Activated T-helper 1 cell treated with anti-CD3 and anti-CD28 coated beads, Interleukin-2, amount 50 U/mL, for 16 hours (primary cell): ENCODE results near the gene SNRPB2.

Source experiments
- DNase-seq, 2 donors: peaks; one replicate each; pipeline ENCODE4 v3.0.0-alpha.2; 2020; ENCODE audit warnings: low read depth in 1 of 2, low spot score in 1 of 2

SNRPB2 gene

GRCh38 chr20:16732506-16733152, 2.8 kb downstream of the SNRPB2 start:
- DNase-seq: no peak

GRCh38 chr20:16740365-16741072, 10.7 kb downstream of the SNRPB2 start:
- DNase-seq: no peak

DNA sequence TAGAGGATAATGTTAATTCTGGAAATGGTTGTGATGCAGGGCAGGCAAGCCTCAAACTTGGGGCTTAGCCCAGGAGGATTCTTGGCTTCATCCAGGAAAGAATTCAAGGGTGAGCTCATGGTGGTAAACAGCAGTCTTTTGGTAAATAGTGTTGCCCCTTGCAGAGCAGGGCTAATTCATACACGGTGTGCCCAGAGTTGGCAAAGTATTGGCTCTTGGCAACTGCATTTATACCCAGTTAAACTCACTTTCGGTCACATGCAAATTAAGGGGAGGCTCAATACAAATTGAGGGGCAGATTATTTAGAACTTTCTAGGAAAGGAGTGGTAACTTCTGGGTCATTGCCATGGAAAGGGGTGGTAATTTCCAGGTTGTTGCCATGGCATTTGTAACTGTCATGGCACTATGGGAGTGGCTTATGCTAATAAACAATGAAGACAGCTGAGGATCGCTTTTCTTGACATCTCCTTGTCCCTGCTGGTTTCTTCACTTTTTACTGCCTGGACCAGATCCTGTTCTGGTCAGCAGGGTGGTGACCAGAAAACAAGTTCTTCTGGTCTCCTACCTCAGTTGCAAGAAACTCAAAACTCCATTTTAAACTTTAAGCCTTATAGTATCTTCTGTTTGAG, 14.5 kb downstream of the SNRPB2 start:
- no peak for DNase-seq

DNA sequence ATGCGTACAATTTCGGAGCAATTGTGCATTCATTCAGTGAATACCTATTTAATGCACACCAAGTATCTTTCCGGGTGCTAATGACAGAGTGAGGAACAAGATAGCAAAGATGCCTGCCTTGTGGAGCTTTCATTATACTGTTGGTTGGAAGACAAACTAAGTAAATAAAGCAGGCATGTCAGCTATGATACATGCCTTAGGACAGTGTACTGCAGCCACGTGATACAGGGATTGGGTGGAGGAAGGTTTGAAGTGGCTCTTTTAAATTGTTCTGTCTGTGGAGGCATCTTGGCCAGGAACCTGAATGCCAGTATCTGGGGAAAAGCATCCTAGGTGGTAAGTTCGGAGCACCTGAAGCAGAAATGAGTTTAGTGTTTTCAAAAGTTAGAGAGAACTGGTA, 15.4 kb downstream of the SNRPB2 start:
- no peak for DNase-seq

DNA sequence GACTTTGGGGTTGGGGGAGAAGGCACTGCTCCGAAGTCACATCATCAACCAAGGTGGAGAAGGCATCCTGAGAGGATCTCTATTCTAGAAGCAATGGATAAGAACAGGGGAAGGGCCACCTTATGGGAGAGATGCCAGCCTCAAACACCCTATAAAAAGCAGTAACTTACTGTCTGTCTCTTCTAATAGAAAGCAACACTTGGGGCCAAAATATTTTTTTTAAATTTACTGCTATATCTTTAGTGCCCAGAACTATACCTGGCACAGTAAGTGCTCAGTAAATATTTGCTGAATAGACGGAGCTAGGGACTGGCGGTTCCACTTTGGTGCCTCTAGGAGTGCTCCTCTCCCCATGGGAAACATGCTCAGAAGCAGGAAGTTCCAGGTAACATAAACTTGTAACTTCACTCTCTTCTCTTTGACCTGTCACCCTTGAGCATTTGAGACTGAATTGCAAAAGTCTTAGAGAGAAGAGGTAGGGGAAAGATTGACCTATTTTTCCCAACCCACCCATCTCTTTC, 17.5 kb downstream of the SNRPB2 start:
- DNase-seq: no peak

DNA sequence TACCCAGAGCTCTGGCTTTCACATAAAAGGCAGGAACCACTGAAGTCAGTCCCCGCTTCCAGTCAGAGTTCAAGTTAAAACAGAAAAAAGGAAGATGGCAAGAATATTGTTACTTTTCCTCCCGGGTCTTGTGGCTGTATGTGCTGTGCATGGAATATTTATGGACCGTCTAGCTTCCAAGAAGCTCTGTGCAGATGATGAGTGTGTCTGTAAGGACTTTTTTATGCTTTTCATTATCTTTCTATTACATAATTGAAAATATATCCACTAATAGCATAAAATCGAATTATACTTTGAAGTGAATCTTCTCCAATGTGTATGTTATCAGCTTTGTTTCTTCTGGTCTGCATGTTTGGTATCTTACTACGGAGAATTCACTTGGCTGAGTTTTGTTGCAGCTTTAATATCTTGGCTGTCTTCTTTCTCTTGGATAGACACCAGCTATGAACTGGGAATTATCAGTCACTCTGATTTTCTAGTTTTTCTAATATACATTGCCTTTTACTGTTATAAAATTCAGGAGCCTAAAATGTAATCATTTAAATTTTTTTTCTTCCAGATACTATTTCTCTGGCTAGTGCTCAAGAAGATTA, 18.6 kb downstream of the SNRPB2 start, which contains the start of gene OTOR:
Gene OTOR, plus strand, starts transcription at position 51 of the 593 bp plus-strand sequence. Its CDS starts 44 bp downstream, at position 95.
- DNase-seq: no peak

DNA sequence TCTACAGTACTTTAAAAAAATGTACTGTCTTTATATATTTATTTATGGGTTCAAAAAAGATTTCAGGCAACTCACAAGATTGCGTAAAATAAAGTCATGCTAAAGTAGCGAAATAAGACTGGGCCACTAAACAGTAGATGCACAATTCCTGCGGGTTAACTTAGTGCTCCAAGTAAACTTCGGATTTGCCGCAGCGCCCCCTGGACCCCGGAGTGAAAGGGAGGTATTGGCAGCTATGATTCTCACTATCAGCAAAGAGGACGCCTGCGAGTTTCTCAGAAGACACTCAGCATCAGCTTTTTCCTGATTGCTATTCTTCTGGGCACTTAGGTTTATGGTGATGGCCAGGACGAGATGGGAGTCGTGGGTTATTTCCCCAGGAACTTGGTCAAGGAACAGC, 19.7 kb downstream of the SNRPB2 start:
- DNase-seq: no peak

DNA sequence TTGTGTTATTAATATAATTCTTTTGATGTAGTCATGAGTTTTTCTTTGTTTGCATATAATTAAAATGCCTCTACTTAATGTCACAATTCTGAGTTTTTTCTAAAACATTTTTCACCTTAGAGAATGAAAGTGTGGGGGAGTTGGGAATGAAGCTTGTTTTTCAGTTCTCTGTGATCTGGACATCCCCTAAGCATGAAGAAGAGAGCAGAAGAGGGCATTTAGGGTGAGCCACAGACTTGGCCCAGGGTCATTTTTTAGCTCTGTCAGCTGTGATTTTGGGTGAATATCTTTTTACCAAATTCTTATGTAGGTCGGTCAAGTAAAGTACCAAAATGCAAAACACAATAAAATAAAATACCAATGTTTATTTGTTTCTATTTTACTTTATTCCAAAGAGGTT, 22.3 kb downstream of the SNRPB2 start:
- DNase-seq: no peak

DNA sequence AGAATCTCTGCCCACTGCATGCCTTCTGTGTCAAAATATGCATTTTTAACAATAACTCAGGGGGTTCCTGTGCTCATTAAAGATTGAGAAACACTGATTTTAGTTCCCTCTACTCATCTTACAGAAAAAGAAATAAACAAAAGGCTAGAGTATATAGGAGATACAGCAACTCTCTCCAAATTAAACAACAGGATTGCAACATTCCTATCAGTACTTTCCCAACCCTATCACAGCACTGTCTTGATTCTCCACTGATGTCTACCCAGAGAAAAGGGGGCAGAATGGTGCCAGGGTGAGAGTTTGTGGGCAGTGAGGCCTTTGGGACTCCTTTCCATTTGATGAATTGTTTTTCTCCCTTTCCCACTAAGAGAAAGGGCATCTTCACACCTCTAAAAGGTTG, 23.1 kb downstream of the SNRPB2 start:
- no peak for DNase-seq

DNA sequence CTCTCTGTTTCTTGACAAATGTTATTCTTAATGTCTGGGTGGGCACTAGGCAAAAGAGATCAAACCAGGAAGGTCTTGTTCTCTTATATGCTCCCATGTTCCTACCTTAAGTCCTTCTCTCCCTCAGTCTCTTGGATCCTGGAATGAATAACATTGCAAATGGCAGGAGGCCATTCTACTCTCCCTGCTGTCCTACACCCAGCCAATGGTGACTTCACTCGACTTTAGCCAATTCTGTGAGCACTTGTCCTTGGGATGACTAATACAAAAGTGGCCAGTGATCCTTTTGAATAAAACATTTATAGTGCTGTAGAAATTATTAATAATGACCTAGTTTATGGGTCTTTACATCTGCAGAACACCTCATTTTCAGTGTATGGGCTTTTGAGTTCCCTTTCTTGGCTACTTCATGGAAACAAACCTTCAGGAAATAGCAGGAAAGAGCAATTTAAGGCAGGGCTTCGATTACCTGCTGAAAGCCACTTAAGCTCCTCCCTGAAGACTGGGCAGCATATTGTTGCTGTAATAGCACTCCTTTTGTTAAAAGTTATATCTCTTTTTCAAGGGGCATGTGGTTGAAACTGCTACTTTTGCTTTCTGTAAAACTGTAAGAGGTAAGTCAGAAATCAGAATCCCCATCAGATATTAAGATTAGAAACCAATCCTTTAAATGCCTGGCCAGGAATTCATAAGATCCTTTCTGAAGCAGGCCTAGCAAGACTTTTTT, 28.8 kb downstream of the SNRPB2 start:
- no peak for DNase-seq

GRCh38 chr20:16759181-16759563, 29.3 kb downstream of the SNRPB2 start:
- no peak for DNase-seq

DNA sequence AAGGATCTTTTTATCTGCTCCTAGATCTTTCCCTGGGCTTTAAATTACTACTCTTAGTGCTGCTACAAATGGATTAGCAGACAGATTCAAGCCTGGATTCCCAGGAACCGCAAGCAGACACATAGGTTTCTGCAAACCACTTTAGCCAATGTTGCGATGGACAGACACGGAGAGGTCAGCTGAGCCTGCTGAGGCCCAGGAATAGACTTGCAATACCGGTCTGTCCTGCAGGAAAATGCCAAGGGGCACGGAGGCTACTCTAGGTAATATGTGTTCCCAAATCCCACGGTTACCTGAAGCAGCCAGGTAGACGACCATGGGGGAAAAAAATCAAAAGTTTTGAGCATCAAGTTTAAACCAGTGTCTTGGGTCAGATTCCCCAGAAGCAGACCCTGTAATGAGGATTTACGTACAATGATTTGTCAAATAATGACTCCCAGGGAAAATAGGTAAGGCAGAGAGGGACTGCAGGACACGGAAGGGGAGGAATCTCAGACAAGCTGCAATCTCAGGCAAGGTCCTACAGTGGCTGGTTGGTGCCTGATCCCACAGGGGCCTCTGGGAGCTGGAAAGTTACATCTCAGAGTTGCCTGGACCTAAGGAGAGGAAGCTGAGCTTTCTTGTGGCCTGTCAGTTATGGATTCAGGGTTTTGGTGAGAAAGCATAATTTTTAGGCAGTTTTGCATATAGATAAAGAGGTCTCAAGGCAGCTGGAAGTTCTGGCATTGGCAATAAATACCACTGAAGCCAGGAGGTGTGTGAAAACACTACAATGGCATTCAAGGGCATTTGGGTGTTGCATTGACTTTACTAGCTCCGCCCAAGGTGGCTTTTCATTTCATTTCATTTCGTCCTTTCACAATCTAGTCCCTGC, 30.8 kb downstream of the SNRPB2 start:
- no peak for DNase-seq

GRCh38 chr20:16761305-16761829, 31.5 kb downstream of the SNRPB2 start:
- DNase-seq: peak in 1 of 2 donors; percentile 2

- DNase-seq: no peak
Observed at GRCh38 chr20:16764560-16764959, 34.7 kb downstream of the SNRPB2 start.

DNA sequence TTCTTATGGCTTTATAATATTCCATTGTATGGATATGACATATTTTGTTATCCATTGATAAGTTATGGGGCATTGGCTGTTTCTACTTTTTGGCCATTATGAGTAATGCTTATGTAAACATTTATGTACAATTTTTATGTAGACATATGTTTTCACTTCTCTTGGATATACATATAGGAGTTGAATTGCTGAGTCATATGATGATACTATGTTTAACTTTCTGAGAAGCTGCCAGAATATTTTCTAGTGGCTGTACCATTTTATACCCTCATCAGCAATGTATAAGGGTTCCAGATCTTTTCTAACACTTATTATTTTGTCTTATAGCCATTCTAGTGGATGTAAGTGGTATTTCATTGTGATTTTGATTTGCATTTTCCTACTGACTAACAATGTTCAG, 41.4 kb downstream of the SNRPB2 start:
- no peak for DNase-seq

GRCh38 chr20:16775961-16776360, 46.1 kb downstream of the SNRPB2 start:
- DNase-seq: no peak

DNA sequence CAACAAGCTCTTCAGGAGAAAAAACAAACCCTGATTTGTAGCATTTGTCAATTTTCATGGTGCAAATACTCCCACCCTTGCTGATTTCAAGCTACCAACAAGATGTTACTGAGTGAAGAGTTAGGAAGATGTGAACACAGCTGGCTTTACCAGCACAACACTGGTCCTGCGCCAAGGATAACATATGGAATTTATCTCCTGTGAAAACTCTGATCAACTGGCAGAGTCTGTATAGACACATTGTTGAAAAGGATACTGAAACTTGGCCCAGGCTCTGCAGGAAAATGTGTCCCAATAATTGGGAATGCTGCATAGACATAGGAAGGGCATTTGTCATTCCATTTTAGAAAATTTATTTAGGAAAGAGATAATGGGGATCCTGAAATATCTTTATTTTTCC, 47.3 kb downstream of the SNRPB2 start:
- DNase-seq: no peak

GRCh38 chr20:16778159-16778558, 48.3 kb downstream of the SNRPB2 start:
- DNase-seq: no peak

DNA sequence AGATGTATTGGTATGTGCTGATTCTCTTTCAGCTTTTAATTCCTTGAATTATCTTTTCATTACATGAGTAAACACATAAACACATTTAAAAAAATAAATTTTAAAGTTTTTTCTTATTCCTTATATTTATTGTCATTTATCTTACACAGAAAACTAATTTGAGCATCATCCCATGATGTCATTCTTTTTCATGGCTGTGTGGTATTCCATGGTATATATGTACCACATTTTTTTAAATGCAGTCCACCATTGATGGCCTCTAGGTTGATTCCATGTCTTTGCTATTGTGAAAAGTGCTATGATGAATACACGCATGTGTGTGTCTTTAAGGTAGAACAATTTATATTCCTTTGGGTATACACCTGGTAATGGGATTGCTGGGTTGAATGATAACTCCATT, 51.7 kb downstream of the SNRPB2 start:
- no peak for DNase-seq

GRCh38 chr20:16785226-16785625, 55.4 kb downstream of the SNRPB2 start:
- DNase-seq: no peak
